Measurements from ENCODE around the gene ABCC1.
A peak's percentile ranks its signal among the peaks of the same experiment; 100 is the strongest.
"Not testable (repeated sequence)": the region's sequence is repeated elsewhere in the genome, so short reads cannot be mapped to it uniquely, and the experiment has no call there.

ABCC1 gene

DNA sequence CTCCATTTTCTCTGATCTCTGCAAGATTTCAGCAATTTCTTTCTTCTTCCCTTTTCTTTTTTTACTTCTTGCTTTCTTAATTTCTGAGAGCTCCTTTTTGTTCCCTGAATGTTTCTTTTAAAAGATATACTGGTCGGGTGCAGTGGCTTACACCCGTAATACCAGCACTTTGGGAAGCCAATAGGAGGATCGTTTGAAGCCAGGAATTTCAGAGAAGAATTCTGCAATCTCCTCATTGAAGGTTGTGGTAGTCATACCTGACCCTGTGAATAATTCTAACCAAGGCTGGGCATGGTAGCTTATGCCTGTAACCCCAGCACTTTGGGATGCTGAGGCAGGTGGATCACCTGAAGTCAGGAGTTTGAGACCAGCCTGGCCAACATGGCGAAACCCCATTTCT lies 15.6 kb upstream of the ABCC1 start:
- Histone ChIP-seq H3K4me2 (ENCODE audit: low read length) (no peak overlapping the region), H3K27me3 (ENCODE audit: control insufficient read depth, low read length) (peaks cover 3% of the 10 kb centered on the region; the same call in 1 of the 2 replicates), H3K9me2 (replicated peaks; ENCODE audit: control insufficient read depth, low read length) (no peaks in the 10 kb centered on the region), H3K4me3 (ENCODE audit: low read length) (no peak overlapping the region), H3K79me2 (ENCODE audit: control insufficient read depth, low read length) (no peaks in the 10 kb centered on the region), H3K27ac (ENCODE audit: low read depth, low read length) (no peak overlapping the region), H4K20me1 (ENCODE audit: control insufficient read depth, insufficient read depth, low read depth, low read length) (no peaks in the 10 kb centered on the region), H3K36me3 (ENCODE audit: control insufficient read depth, low read length) (no peaks in the 10 kb centered on the region), H3F3A (ENCODE audit: control insufficient read depth, insufficient read depth) (no peaks in the 10 kb centered on the region), H3K9me3 (ENCODE audit: control insufficient read depth, insufficient read depth, low read length) (peaks cover 5% of the 10 kb centered on the region), H3K4me1 (ENCODE audit: control insufficient read depth, low read length) (no peaks in the 10 kb centered on the region)
- TF ChIP-seq CTCF (IDR thresholded peaks at IDR 0.05; ENCODE audit: low read depth, low read length, poor library complexity, severe bottlenecking) = no peak
- TF ChIP-seq EZH2phosphoT487 (IDR thresholded peaks at IDR 0.05; ENCODE audit: borderline replicate concordance, low read length) = no peak

GRCh38 chr16:15934991-15935390 lies 14.4 kb upstream of the ABCC1 start:
- Histone ChIP-seq H3K9me3 (ENCODE audit: control insufficient read depth, insufficient read depth, low read length) (peaks cover 5% of the 10 kb centered on the region), H3F3A (ENCODE audit: control insufficient read depth, insufficient read depth) (no peaks in the 10 kb centered on the region), H3K36me3 (ENCODE audit: control insufficient read depth, low read length) (no peaks in the 10 kb centered on the region), H3K27me3 (ENCODE audit: control insufficient read depth, low read length) (peaks cover 3% of the 10 kb centered on the region; the same call in 1 of the 2 replicates), H3K79me2 (ENCODE audit: control insufficient read depth, low read length) (no peaks in the 10 kb centered on the region), H3K4me3 (ENCODE audit: low read length) (no peak overlapping the region), H3K9me2 (replicated peaks; ENCODE audit: control insufficient read depth, low read length) (no peaks in the 10 kb centered on the region), H4K20me1 (ENCODE audit: control insufficient read depth, insufficient read depth, low read depth, low read length) (no peaks in the 10 kb centered on the region), H3K4me1 (ENCODE audit: control insufficient read depth, low read length) (no peaks in the 10 kb centered on the region), H3K4me2 (ENCODE audit: low read length) (no peak overlapping the region), H3K27ac (ENCODE audit: low read depth, low read length) (no peak overlapping the region)
- TF ChIP-seq EZH2phosphoT487 (IDR thresholded peaks at IDR 0.05; ENCODE audit: borderline replicate concordance, low read length) (no peak), CTCF (IDR thresholded peaks at IDR 0.05; ENCODE audit: low read depth, low read length, poor library complexity, severe bottlenecking) (no peak)

- H3K4me3 ChIP-seq (ENCODE audit: low read length); H3K79me2 ChIP-seq (ENCODE audit: control insufficient read depth, low read length); H3K27ac ChIP-seq (ENCODE audit: low read depth, low read length); H3K4me1 ChIP-seq (ENCODE audit: control insufficient read depth, low read length); H3K27me3 ChIP-seq (ENCODE audit: control insufficient read depth, low read length); H4K20me1 ChIP-seq (ENCODE audit: control insufficient read depth, insufficient read depth, low read depth, low read length); H3F3A ChIP-seq (ENCODE audit: control insufficient read depth, insufficient read depth); H3K9me3 ChIP-seq (ENCODE audit: control insufficient read depth, insufficient read depth, low read length); H3K36me3 ChIP-seq (ENCODE audit: control insufficient read depth, low read length); H3K4me2 ChIP-seq (ENCODE audit: low read length); H3K9me2 ChIP-seq (replicated peaks; ENCODE audit: control insufficient read depth, low read length): not testable (repeated sequence)
Measured at GRCh38 chr16:15936809-15937208, 12.6 kb upstream of the ABCC1 start.

GRCh38 chr16:15942931-15943690 lies 6.3 kb upstream of the ABCC1 start:
- H3K27me3 ChIP-seq (ENCODE audit: control insufficient read depth, low read length) = no peaks in the 10 kb centered on the region
- H3K27ac ChIP-seq (ENCODE audit: low read depth, low read length) = no peak overlapping the region
- H4K20me1 ChIP-seq (ENCODE audit: control insufficient read depth, insufficient read depth, low read depth, low read length) = no peaks in the 10 kb centered on the region
- H3K9me2 ChIP-seq (replicated peaks; ENCODE audit: control insufficient read depth, low read length) = no peaks in the 10 kb centered on the region
- no peak overlapping the region for H3K4me3 ChIP-seq (ENCODE audit: low read length)
- peaks cover 12% of the 10 kb centered on the region for H3K4me1 ChIP-seq (ENCODE audit: control insufficient read depth, low read length)
- no peaks in the 10 kb centered on the region for H3K79me2 ChIP-seq (ENCODE audit: control insufficient read depth, low read length)
- H3K9me3 ChIP-seq (ENCODE audit: control insufficient read depth, insufficient read depth, low read length) = no peaks in the 10 kb centered on the region
- no peaks in the 10 kb centered on the region for H3K36me3 ChIP-seq (ENCODE audit: control insufficient read depth, low read length)
- no peak for TF ChIP-seq EZH2phosphoT487 (IDR thresholded peaks at IDR 0.05; ENCODE audit: borderline replicate concordance, low read length)
- H3F3A ChIP-seq (ENCODE audit: control insufficient read depth, insufficient read depth) = no peaks in the 10 kb centered on the region
- H3K4me2 ChIP-seq (ENCODE audit: low read length) = peak overlapping the region; percentile 45

Data from DOHH2 (cell line).